Activated naive CD4-positive, alpha-beta T cell treated with anti-CD3 and anti-CD28 coated beads, Interleukin-2, amount 50 U/mL, for 24 hours (primary cell): ENCODE measurements around the gene UIMC1.
"Not testable (repeated sequence)": the region's sequence is repeated elsewhere in the genome, so short reads cannot be mapped to it uniquely, and the experiment has no call there.

Experiments used
- H3K27ac Mint-ChIP-seq: one replicate; pipeline ENCODE4 v1.8.0; 2021; ENCODE audit warnings: mild to moderate bottlenecking, mixed read lengths
- H3K27me3 Mint-ChIP-seq: one replicate; pipeline ENCODE4 v1.8.0; 2021; ENCODE audit warnings: mixed read lengths
- H3K36me3 Mint-ChIP-seq: one replicate; pipeline ENCODE4 v1.8.0; 2021; ENCODE audit warnings: mixed read lengths
- H3K4me1 Mint-ChIP-seq: one replicate; pipeline ENCODE4 v1.8.0; 2021; ENCODE audit warnings: mixed read lengths
- H3K4me3 Mint-ChIP-seq: one replicate; pipeline ENCODE4 v1.8.0; 2021; ENCODE audit warnings: mild to moderate bottlenecking, mixed read lengths
- H3K9me3 Mint-ChIP-seq: one replicate; pipeline ENCODE4 v1.8.0; 2021; ENCODE audit warnings: mixed read lengths

The UIMC1 gene

DNA sequence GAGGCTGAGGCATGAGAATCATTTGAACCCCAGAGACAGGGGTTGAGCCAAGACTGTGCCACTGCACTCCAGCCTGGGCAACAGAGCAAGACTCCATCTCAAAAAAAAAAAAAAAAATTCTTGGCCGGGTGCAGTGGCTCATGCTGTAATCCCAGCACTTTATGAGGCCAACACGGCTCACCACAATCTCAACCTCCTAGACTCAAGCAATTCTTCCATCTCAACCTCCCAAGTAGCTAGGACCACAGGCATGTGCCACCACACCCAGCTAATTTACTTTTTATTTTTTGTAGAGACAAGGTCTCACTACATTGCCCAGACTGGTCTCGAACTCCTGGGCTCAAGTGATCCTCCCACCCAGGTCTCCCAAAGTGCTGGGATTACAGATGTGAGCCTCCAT lies 13.5 kb downstream of the UIMC1 start:
- not testable (repeated sequence) for H3K9me3 Mint-ChIP-seq, H3K4me3 Mint-ChIP-seq, H3K27me3 Mint-ChIP-seq

GRCh38 chr5:176987583-176987982 lies 19.0 kb downstream of the UIMC1 start:
- Mint-ChIP-seq H3K4me1 (peaks cover 31% of the 10 kb centered on the region), H3K4me3 (no peak overlapping the region), H3K27ac (no peak overlapping the region), H3K36me3 (peaks cover under 1% of the 10 kb centered on the region), H3K9me3 (no peaks in the 10 kb centered on the region), H3K27me3 (no peaks in the 10 kb centered on the region)

More for the DNA sequence above, 13.5 kb downstream of the UIMC1 start:
- peaks cover 48% of the 10 kb centered on the region for H3K4me1 Mint-ChIP-seq
- not testable (repeated sequence) for H3K27ac Mint-ChIP-seq
- H3K36me3 Mint-ChIP-seq, result peaks cover 17% of the 10 kb centered on the region

- no peaks in the 10 kb centered on the region for H3K9me3 Mint-ChIP-seq
- no peaks in the 10 kb centered on the region for H3K27me3 Mint-ChIP-seq
- H3K36me3 Mint-ChIP-seq, result peaks cover 2% of the 10 kb centered on the region
- H3K4me3 Mint-ChIP-seq, result no peak overlapping the region
- peaks cover 36% of the 10 kb centered on the region for H3K4me1 Mint-ChIP-seq
- H3K27ac Mint-ChIP-seq, result no peak overlapping the region
Measured at GRCh38 chr5:176986280-176986679, 20.3 kb downstream of the UIMC1 start.

DNA sequence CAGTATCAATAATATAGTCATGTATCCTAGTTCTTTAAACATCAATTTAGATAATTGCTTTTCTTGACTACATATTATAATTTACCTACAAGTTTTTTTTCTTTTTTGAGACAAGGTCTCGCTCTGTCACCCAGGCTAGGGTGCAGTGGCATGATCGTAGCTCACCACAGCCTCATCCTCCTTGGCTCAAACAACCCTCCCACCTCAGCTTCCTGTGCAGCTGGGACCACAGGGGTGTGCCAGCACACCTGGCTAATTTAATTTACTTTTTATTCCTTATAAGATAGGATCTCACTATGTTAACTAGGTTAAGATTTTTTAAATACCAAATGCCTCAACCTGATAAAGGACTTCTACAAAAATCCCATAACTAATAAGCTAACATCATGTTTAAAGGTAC lies 21.1 kb downstream of the UIMC1 start:
- Mint-ChIP-seq H3K9me3 (no peaks in the 10 kb centered on the region), H3K4me1 (peaks cover 36% of the 10 kb centered on the region), H3K36me3 (peaks cover 2% of the 10 kb centered on the region), H3K27me3 (no peaks in the 10 kb centered on the region), H3K4me3 (peak overlapping the region; percentile 33), H3K27ac (peak overlapping the region; percentile 35)

- not testable (repeated sequence) for H3K4me3 Mint-ChIP-seq, H3K9me3 Mint-ChIP-seq, H3K27ac Mint-ChIP-seq, H3K27me3 Mint-ChIP-seq, H3K36me3 Mint-ChIP-seq
- H3K4me1 Mint-ChIP-seq, result peaks cover 32% of the 10 kb centered on the region
Measured at GRCh38 chr5:176984176-176984575, 22.4 kb downstream of the UIMC1 start.

DNA sequence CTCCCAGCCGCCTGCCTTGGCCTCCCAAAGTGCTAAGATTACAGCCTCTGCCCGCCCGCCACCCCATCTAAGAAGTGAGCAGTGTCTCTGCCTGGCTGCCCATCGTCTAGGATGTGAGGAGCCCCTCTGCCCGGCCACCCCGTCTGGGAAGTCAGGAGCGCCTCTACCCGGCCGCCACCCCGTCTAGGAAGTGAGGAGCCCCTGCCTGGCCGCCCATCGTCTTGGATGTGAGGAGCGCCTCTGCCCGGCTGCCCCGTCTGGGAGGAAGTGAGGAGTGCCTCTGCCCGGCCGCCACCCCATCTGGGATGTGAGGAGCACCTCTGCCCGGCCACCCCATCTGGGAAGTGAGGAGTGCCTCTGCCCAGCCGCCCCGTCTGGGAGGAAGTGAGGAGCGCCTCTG lies 23.0 kb downstream of the UIMC1 start:
- not testable (repeated sequence) for H3K4me3 Mint-ChIP-seq, H3K27ac Mint-ChIP-seq, H3K36me3 Mint-ChIP-seq, H3K9me3 Mint-ChIP-seq, H3K27me3 Mint-ChIP-seq
- H3K4me1 Mint-ChIP-seq, result peaks cover 32% of the 10 kb centered on the region

DNA sequence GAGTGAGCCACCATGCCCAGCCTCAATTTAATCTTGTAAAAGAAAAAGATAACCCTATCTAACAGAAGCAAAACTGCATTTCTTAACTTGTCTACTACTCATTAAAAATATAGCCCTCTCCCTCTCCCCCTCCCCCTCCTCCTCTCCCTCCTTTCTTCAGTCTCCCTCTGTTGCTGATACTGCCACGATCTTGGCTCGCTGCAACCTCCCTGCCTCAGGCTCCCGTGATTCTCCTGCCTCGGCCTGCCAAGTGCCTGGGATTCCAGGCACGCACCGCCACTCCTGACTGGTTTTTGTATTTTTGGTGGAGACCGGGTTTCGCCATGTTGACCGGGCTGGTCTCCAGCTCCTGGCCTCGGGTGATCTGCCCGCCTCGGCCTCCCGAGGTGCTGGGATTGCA lies 23.5 kb downstream of the UIMC1 start:
- not testable (repeated sequence) for H3K27me3 Mint-ChIP-seq, H3K36me3 Mint-ChIP-seq, H3K4me3 Mint-ChIP-seq, H3K9me3 Mint-ChIP-seq, H3K27ac Mint-ChIP-seq
- peaks cover 28% of the 10 kb centered on the region for H3K4me1 Mint-ChIP-seq

- Mint-ChIP-seq H3K9me3 (no peaks in the 10 kb centered on the region), H3K36me3 (peaks cover 8% of the 10 kb centered on the region), H3K27me3 (no peaks in the 10 kb centered on the region), H3K27ac (no peak overlapping the region), H3K4me3 (no peak overlapping the region), H3K4me1 (peaks cover 13% of the 10 kb centered on the region)
Measured at GRCh38 chr5:176980818-176981217, 25.8 kb downstream of the UIMC1 start.

DNA sequence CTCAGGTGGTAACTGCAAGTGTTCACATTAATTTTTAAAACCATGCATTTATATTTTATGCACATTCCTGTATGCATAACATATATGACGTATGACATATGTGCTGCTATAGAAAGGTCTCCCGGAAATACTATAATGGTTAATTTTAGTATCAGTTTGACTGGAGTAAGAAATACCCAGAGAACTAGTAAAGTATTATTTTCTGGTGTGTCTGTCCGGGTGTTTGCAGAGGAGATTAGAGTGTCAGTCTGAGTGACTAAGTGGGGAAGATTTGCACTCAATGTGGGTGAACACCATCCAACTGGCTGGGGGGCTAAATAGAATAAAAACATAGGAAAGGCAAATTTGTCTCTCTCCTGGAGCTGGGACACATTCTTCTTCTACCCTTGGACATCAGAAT lies 26.9 kb downstream of the UIMC1 start:
- Mint-ChIP-seq H3K27ac (no peak overlapping the region), H3K36me3 (peaks cover 14% of the 10 kb centered on the region), H3K9me3 (no peaks in the 10 kb centered on the region), H3K4me1 (peaks cover 13% of the 10 kb centered on the region), H3K27me3 (no peaks in the 10 kb centered on the region), H3K4me3 (no peak overlapping the region)

- Mint-ChIP-seq H3K9me3 (no peaks in the 10 kb centered on the region), H3K4me3 (no peak overlapping the region), H3K36me3 (peaks cover 17% of the 10 kb centered on the region), H3K27me3 (no peaks in the 10 kb centered on the region), H3K4me1 (peaks cover 8% of the 10 kb centered on the region), H3K27ac (no peak overlapping the region)
Measured at GRCh38 chr5:176965633-176966032, 40.9 kb downstream of the UIMC1 start.

- peaks cover 15% of the 10 kb centered on the region for H3K4me1 Mint-ChIP-seq
- H3K4me3 Mint-ChIP-seq, result no peak overlapping the region
- peaks cover 10% of the 10 kb centered on the region for H3K36me3 Mint-ChIP-seq
- H3K27me3 Mint-ChIP-seq, result no peaks in the 10 kb centered on the region
- no peaks in the 10 kb centered on the region for H3K9me3 Mint-ChIP-seq
- peak overlapping the region; percentile 55 for H3K27ac Mint-ChIP-seq
Measured at GRCh38 chr5:176959051-176959450, 47.5 kb downstream of the UIMC1 start.

GRCh38 chr5:176956756-176957155 lies 49.8 kb downstream of the UIMC1 start:
- Mint-ChIP-seq H3K4me3 (no peak overlapping the region), H3K27me3 (no peaks in the 10 kb centered on the region), H3K4me1 (peaks cover 15% of the 10 kb centered on the region), H3K9me3 (no peaks in the 10 kb centered on the region), H3K36me3 (peaks cover 12% of the 10 kb centered on the region), H3K27ac (no peak overlapping the region)

GRCh38 chr5:176955895-176956294 lies 50.7 kb downstream of the UIMC1 start:
- Mint-ChIP-seq H3K4me3 (no peak overlapping the region), H3K27ac (no peak overlapping the region), H3K4me1 (peaks cover 15% of the 10 kb centered on the region)

GRCh38 chr5:176954050-176954449 lies 52.5 kb downstream of the UIMC1 start:
- peaks cover 15% of the 10 kb centered on the region for H3K36me3 Mint-ChIP-seq

More at GRCh38 chr5:176955895-176956294, 50.7 kb downstream of the UIMC1 start:
- H3K36me3 Mint-ChIP-seq, result peaks cover 16% of the 10 kb centered on the region
- H3K27me3 Mint-ChIP-seq, result no peaks in the 10 kb centered on the region
- no peaks in the 10 kb centered on the region for H3K9me3 Mint-ChIP-seq

DNA sequence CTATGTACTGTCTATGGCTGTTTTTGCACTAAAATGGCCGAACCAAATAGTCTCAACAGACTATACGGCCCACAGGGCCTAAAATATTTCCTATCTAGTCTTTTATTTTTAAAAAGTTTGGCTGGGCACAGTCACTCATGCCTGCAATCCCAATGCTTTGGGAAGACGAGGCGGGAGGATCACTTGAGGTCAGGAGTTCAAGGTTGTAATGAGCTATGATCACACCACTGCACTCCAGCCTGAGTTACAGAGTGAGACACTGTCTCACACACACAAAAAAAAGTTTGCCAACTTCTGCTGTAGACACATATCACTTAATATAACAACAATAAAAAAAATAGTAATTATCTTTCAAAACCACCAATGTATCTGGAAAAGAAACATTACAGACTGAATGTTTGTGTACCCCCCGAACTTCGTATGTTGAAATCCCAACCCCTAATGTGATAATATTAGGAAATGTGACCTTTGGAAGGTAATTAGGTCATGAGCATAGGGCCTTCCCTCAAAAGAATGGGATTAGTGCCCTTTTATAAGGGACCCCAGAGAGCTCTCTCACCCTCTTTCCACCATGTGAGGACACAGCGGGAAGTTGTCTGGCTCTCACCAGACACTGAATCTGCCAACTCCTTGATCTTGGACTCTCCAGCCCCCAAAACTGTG lies 53.9 kb downstream of the UIMC1 start:
- Mint-ChIP-seq H3K4me3 (no peak overlapping the region), H3K4me1 (peaks cover 12% of the 10 kb centered on the region), H3K27me3 (no peaks in the 10 kb centered on the region), H3K27ac (no peak overlapping the region), H3K9me3 (no peaks in the 10 kb centered on the region), H3K36me3 (peaks cover 20% of the 10 kb centered on the region)

More at GRCh38 chr5:176954050-176954449, 52.5 kb downstream of the UIMC1 start:
- H3K27me3 Mint-ChIP-seq, result no peaks in the 10 kb centered on the region
- no peak overlapping the region for H3K27ac Mint-ChIP-seq
- no peaks in the 10 kb centered on the region for H3K9me3 Mint-ChIP-seq
- peaks cover 13% of the 10 kb centered on the region for H3K4me1 Mint-ChIP-seq
- no peak overlapping the region for H3K4me3 Mint-ChIP-seq

GRCh38 chr5:176948458-176948857 lies 58.1 kb downstream of the UIMC1 start:
- Mint-ChIP-seq H3K4me1 (peaks cover 4% of the 10 kb centered on the region), H3K9me3 (no peaks in the 10 kb centered on the region), H3K4me3 (no peak overlapping the region), H3K27me3 (no peaks in the 10 kb centered on the region), H3K27ac (no peak overlapping the region), H3K36me3 (peaks cover 14% of the 10 kb centered on the region)

DNA sequence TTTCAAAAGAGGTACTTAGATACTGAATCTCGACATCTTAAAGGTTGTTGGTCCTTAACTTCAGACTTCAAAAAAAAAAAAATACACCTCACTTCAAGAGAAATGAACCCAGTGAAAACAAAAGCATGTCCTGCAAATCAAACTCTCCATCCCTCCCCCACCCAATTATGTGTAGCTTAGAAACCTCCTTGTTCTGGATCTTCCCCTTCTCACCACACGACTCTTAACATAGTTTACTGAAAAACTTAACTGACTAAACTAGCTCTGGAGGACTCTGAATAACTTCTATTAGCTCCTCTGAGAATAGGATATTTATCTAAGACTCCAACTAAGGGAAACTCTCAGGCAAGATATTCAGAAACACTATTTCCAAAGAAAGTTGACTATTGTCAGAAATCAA lies 58.7 kb downstream of the UIMC1 start:
- Mint-ChIP-seq H3K27me3 (no peaks in the 10 kb centered on the region), H3K36me3 (peaks cover 20% of the 10 kb centered on the region), H3K4me3 (no peak overlapping the region), H3K4me1 (peaks cover 9% of the 10 kb centered on the region), H3K27ac (peak overlapping the region; percentile 72), H3K9me3 (no peaks in the 10 kb centered on the region)
